Eye (tissue), 1 donor: ENCODE results near the gene GANC.
"Not testable (repeated sequence)": the region's sequence is repeated elsewhere in the genome, so short reads cannot be mapped to it uniquely, and the experiment has no call there.

Source experiments
- DNase-seq: peaks from one replicate; pipeline ENCODE4 v3.0.0-alpha.2; 2015

GANC gene

GRCh38 chr15:42272939-42273899 is at the start of gene GANC, which contains the start of gene TMEM87A:
Gene GANC (plus strand): TSS chr15:42273201. CDS start chr15:42274482, 1,281 bp downstream.
Gene TMEM87A (minus strand): TSS chr15:42273433. CDS start chr15:42273398, 35 bp downstream.
- peak; percentile 99 for DNase-seq

GRCh38 chr15:42226648-42227047 is 46.4 kb upstream of the GANC start:
- DNase-seq: no peak

- DNase-seq: no peak
Observed at GRCh38 chr15:42228036-42228435, 45.0 kb upstream of the GANC start.

- DNase-seq: not testable (repeated sequence)
Observed at GRCh38 chr15:42228981-42229380, 44.0 kb upstream of the GANC start.

GRCh38 chr15:42231088-42231487 is 41.9 kb upstream of the GANC start:
- DNase-seq: no peak

- DNase-seq: no peak
Observed at GRCh38 chr15:42232606-42233005, 40.4 kb upstream of the GANC start.

- DNase-seq: no peak
Observed at GRCh38 chr15:42233107-42233506, 39.9 kb upstream of the GANC start.

- no peak for DNase-seq
Observed at GRCh38 chr15:42239528-42240182, 33.3 kb upstream of the GANC start.

- DNase-seq: no peak
Observed at GRCh38 chr15:42240823-42241222, 32.2 kb upstream of the GANC start.

- DNase-seq: no peak
Observed at GRCh38 chr15:42253300-42253699, 19.7 kb upstream of the GANC start.

- DNase-seq: no peak
Observed at GRCh38 chr15:42264795-42265194, 8.2 kb upstream of the GANC start.

- DNase-seq: no peak
Observed at GRCh38 chr15:42267286-42267685, 5.7 kb upstream of the GANC start.

GRCh38 chr15:42270551-42270950 is 2.5 kb upstream of the GANC start:
- no peak for DNase-seq

GRCh38 chr15:42270996-42271395 is 2.0 kb upstream of the GANC start:
- no peak for DNase-seq

GRCh38 chr15:42273900-42274701 is 1.1 kb downstream of the GANC start:
- DNase-seq: peak; percentile 74

GRCh38 chr15:42274702-42274989 is 1.6 kb downstream of the GANC start:
- no peak for DNase-seq

- DNase-seq: peak; percentile 2
Observed at GRCh38 chr15:42275780-42276391, 2.9 kb downstream of the GANC start.

- DNase-seq: no peak
Observed at GRCh38 chr15:42276762-42277161, 3.8 kb downstream of the GANC start.

- DNase-seq: no peak
Observed at GRCh38 chr15:42279234-42279723, 6.3 kb downstream of the GANC start.

GRCh38 chr15:42282344-42282743 is 9.3 kb downstream of the GANC start:
- no peak for DNase-seq

GRCh38 chr15:42282926-42283325 is 9.9 kb downstream of the GANC start:
- DNase-seq: no peak

- DNase-seq: no peak
Observed at GRCh38 chr15:42283671-42284070, 10.7 kb downstream of the GANC start.

GRCh38 chr15:42284551-42284950 is 11.6 kb downstream of the GANC start:
- no peak for DNase-seq
